GM10248 (cell line): ENCODE data around the gene VWCE.

ENCODE experiments used
- CTCF ChIA-PET: fragments of 300-600 bp; sonication (Branson Sonifier 250); formaldehyde crosslinking; extraction: SDS; loops from one replicate; lab custom pipeline; 2021; ENCODE audit warnings: antibody characterized with exemption; lab: Yijun Ruan, JAX
- POLR2A ChIA-PET: fragments of 350-650 bp; sonication (Branson Sonifier 250); formaldehyde crosslinking; extraction: SDS; loops from one replicate; lab custom pipeline; 2020; ENCODE audit warnings: antibody characterized with exemption; lab: Yijun Ruan, JAX
- DNase-seq: peaks from one replicate; pipeline ENCODE4 v3.0.0; 2012; ENCODE audit errors: extremely low spot score
- CTCF ChIP-seq: IDR thresholded peaks from 2 replicates; pipeline ENCODE4 v1.5.1; 2012; ENCODE audit warnings: mild to moderate bottlenecking, low read depth; ENCODE audit errors: extremely low read depth, missing control alignments, control extremely low read depth

The VWCE gene

GRCh38 chr11:61267437-61267841 is 27.7 kb downstream of the VWCE start:
- ChIA-PET POLR2A (no interaction called here), CTCF (interaction anchor here (6.0 kb wide), 1 partner anchor 15 kb away, joined by 39 read pairs; no protein-coding TSS in a partner anchor)
- TF ChIP-seq CTCF = no peak
- DNase-seq = no peak

GRCh38 chr11:61266602-61267001 is 28.5 kb downstream of the VWCE start:
- no peak for DNase-seq
- ChIA-PET POLR2A (no interaction called here), CTCF (interaction anchor here (6.0 kb wide), 1 partner anchor 14 kb away, joined by 39 read pairs; no protein-coding TSS in a partner anchor)
- no peak for TF ChIP-seq CTCF

GRCh38 chr11:61265357-61265756 is 29.8 kb downstream of the VWCE start:
- no peak for TF ChIP-seq CTCF
- ChIA-PET POLR2A (no interaction called here), CTCF (interaction anchor here (0.7 to 6.0 kb wide), 3 partner anchors 13 to 170 kb away, joined by 3 to 39 read pairs (median 3); no protein-coding TSS in a partner anchor)
- no peak for DNase-seq

- TF ChIP-seq CTCF = no peak
- POLR2A ChIA-PET = no interaction called here
- CTCF ChIA-PET = interaction anchor here (0.9 to 6.0 kb wide), 2 partner anchors 12 to 17 kb away, joined by 3 to 39 read pairs; no protein-coding TSS in a partner anchor
- no peak for DNase-seq
Measured at GRCh38 chr11:61264795-61265194, 30.3 kb downstream of the VWCE start.

GRCh38 chr11:61264371-61264770 is 30.7 kb downstream of the VWCE start:
- DNase-seq = no peak
- ChIA-PET CTCF (interaction anchor here (0.9 to 6.0 kb wide), 2 partner anchors 12 to 18 kb away, joined by 3 to 39 read pairs; no protein-coding TSS in a partner anchor), POLR2A (no interaction called here)
- TF ChIP-seq CTCF = no peak

- no peak for TF ChIP-seq CTCF
- ChIA-PET POLR2A (no interaction called here), CTCF (interaction anchor here (0.8 to 1.0 kb wide), 3 partner anchors 11 to 126 kb away, joined by 3 to 5 read pairs (median 4); no protein-coding TSS in a partner anchor)
- DNase-seq = no peak
Measured at GRCh38 chr11:61259363-61259762, 35.8 kb downstream of the VWCE start.
